IMR-90 (cell line): ENCODE data around the gene COL27A1. TPM values are rescaled to one million over a fixed set of nuclear protein-coding genes. Genes with fewer than 3 reads are reported as not detected.

Experiments
- ATAC-seq: fragments of 200-7000 bp; cut with Tn5 transposase; 2 replicates; pipeline ENCODE4 v1.9.1; 2020; ENCODE audit warnings: low read depth, mild to moderate bottlenecking, moderate library complexity
- BruUV-seq: library from RNA; stranded (reverse); fragments of 400-500 nt; replicated peaks from 2 replicates; lab custom pipeline; 2021; lab: Mats Ljungman, UMichigan
- CTCF ChIA-PET: fragments of 300-600 bp; formaldehyde crosslinking; extraction: SDS; loops from one replicate; lab custom pipeline; 2021; ENCODE audit warnings: antibody characterized with exemption; lab: Yijun Ruan, JAX
- POLR2A ChIA-PET: fragments of 300-600 bp; sonication (Branson Sonifier 250); formaldehyde crosslinking; loops from one replicate; lab custom pipeline; 2022; ENCODE audit warnings: antibody characterized with exemption; ENCODE audit not compliant: unreplicated experiment; lab: Charles Lee
- DNase-seq: peaks from one replicate; pipeline ENCODE4 v3.0.0; 2013
- H2AFZ ChIP-seq: replicated peaks from 2 replicates; pipeline ENCODE3; 2013; ENCODE audit warnings: low read length, mild to moderate bottlenecking; ENCODE audit not compliant: poor library complexity
- H2AK5ac ChIP-seq: 2 replicates; pipeline ENCODE4 v1.6.1; 2013; ENCODE audit warnings: low read depth, low read length, inconsistent platforms
- H2AK9ac ChIP-seq: replicated peaks from 2 replicates; pipeline ENCODE3; 2013; ENCODE audit warnings: mild to moderate bottlenecking, low read depth, low read length, moderate library complexity; ENCODE audit not compliant: poor library complexity
- H2BK120ac ChIP-seq: 2 replicates; pipeline ENCODE4 v1.6.1; 2013; ENCODE audit warnings: low read depth, low read length, inconsistent platforms
- H2BK15ac ChIP-seq: 3 replicates; pipeline ENCODE4 v1.6.1; 2013; ENCODE audit warnings: low read depth, low read length, inconsistent platforms
- H2BK20ac ChIP-seq: 2 replicates; pipeline ENCODE4 v1.6.1; 2013; ENCODE audit warnings: low read depth, mild to moderate bottlenecking, inconsistent platforms, low read length, moderate library complexity
- H2BK5ac ChIP-seq: 2 replicates; pipeline ENCODE4 v1.6.1; 2013; ENCODE audit warnings: mild to moderate bottlenecking, low read depth, low read length, inconsistent platforms; ENCODE audit not compliant: poor library complexity, severe bottlenecking
- H3K14ac ChIP-seq: replicated peaks from 2 replicates; pipeline ENCODE4 v1.6.1; 2013; ENCODE audit warnings: low read depth, low read length, inconsistent platforms
- H3K18ac ChIP-seq: 2 replicates; pipeline ENCODE4 v1.6.1; 2013; ENCODE audit warnings: low read depth, low read length, control low read depth
- H3K23ac ChIP-seq: 2 replicates; pipeline ENCODE4 v1.6.1; 2013; ENCODE audit warnings: low read depth, low read length, inconsistent platforms
- H3K27ac ChIP-seq: 2 replicates; pipeline ENCODE4 v1.5.1; 2013; ENCODE audit warnings: mild to moderate bottlenecking, control low read depth, low read length; ENCODE audit not compliant: insufficient read depth
- H3K27me3 ChIP-seq: 2 replicates; pipeline ENCODE4 v1.6.1; 2013; ENCODE audit warnings: low read length; ENCODE audit not compliant: control insufficient read depth, insufficient read depth
- H3K36me3 ChIP-seq: 2 replicates; pipeline ENCODE4 v1.6.1; 2013; ENCODE audit warnings: low read length, mixed read lengths; ENCODE audit not compliant: control insufficient read depth, insufficient read depth
- H3K4ac ChIP-seq: 2 replicates; pipeline ENCODE4 v1.6.1; 2013; ENCODE audit warnings: low read depth, low read length, inconsistent platforms
- H3K4me1 ChIP-seq: 2 replicates; pipeline ENCODE4 v1.6.1; 2013; ENCODE audit warnings: low read length, mixed read lengths; ENCODE audit not compliant: control insufficient read depth, insufficient read depth
- H3K4me2 ChIP-seq: 2 replicates; pipeline ENCODE4 v1.6.1; 2013; ENCODE audit warnings: low read depth, mild to moderate bottlenecking, control low read depth, low read length, moderate library complexity
- H3K4me3 ChIP-seq: 2 replicates; pipeline ENCODE4 v1.5.1; 2013; ENCODE audit warnings: low read depth, mild to moderate bottlenecking, control low read depth, low read length, moderate library complexity; ENCODE audit not compliant: insufficient read depth
- H3K56ac ChIP-seq: 2 replicates; pipeline ENCODE4 v1.6.1; 2013; ENCODE audit warnings: low read length, inconsistent platforms; ENCODE audit not compliant: insufficient read depth; ENCODE audit errors: extremely low read depth
- H3K79me1 ChIP-seq, 2 experiments: 2 replicates each; pipeline ENCODE4 v1.6.1; 2013; ENCODE audit warnings: low read length in 2 of 2, inconsistent platforms in 1 of 2, low read depth in 1 of 2
- H3K9ac ChIP-seq: 2 replicates; pipeline ENCODE4 v1.6.1; 2013; ENCODE audit warnings: low read depth, low read length, control low read depth
- H3K9me1 ChIP-seq: 2 replicates; pipeline ENCODE4 v1.6.1; 2013; ENCODE audit warnings: low read length, inconsistent platforms; ENCODE audit not compliant: insufficient read depth
- H3K9me3 ChIP-seq: 2 replicates; pipeline ENCODE4 v1.6.1; 2013; ENCODE audit warnings: low read length; ENCODE audit not compliant: control insufficient read depth, insufficient read depth
- H4K20me1 ChIP-seq: 2 replicates; pipeline ENCODE4 v1.6.1; 2013; ENCODE audit warnings: low read length, inconsistent platforms; ENCODE audit not compliant: insufficient read depth
- H4K5ac ChIP-seq: 2 replicates; pipeline ENCODE4 v1.6.1; 2013; ENCODE audit warnings: mild to moderate bottlenecking, low read depth, low read length, control low read depth
- H4K8ac ChIP-seq, 2 experiments: 2 replicates each; pipeline ENCODE4 v1.6.1; 2013; ENCODE audit warnings: low read depth in 2 of 2, low read length in 2 of 2, control low read depth in 1 of 2, inconsistent platforms in 1 of 2
- H4K91ac ChIP-seq: 2 replicates; pipeline ENCODE4 v1.6.1; 2013; ENCODE audit warnings: low read depth, low read length, inconsistent platforms; ENCODE audit not compliant: insufficient read depth
- BHLHE40 ChIP-seq: fragments of 150-350 bp; IDR thresholded peaks from 2 replicates; pipeline ENCODE4 v1.6.1; 2016; ENCODE audit warnings: mild to moderate bottlenecking, low read depth, low read length
- CHD1 ChIP-seq: IDR thresholded peaks from 2 replicates; pipeline ENCODE4 v1.6.1; 2012; ENCODE audit warnings: low read depth, low read length, improper control_type of control experiment
- CTCF ChIP-seq: conservative IDR thresholded peaks from 2 replicates; pipeline ENCODE4 v1.5.1; 2012; ENCODE audit warnings: mild to moderate bottlenecking, low read depth, low read length, improper control_type of control experiment
- FOS ChIP-seq: fragments of 150-350 bp; IDR thresholded peaks from 2 replicates; pipeline ENCODE4 v1.6.1; 2016; ENCODE audit warnings: low read depth, low read length
- MAFK ChIP-seq: IDR thresholded peaks from 2 replicates; pipeline ENCODE4 v1.6.1; 2012; ENCODE audit warnings: low read depth, low read length, improper control_type of control experiment
- MAZ ChIP-seq: IDR thresholded peaks from 2 replicates; pipeline ENCODE4 v1.6.1; 2012; ENCODE audit warnings: low read depth, mild to moderate bottlenecking, low read length, improper control_type of control experiment, moderate library complexity, borderline replicate concordance
- MXI1 ChIP-seq: IDR thresholded peaks from 2 replicates; pipeline ENCODE4 v1.6.1; 2012; ENCODE audit warnings: low read depth, mild to moderate bottlenecking, low read length, moderate library complexity, borderline replicate concordance
- NFE2L2 ChIP-seq: fragments of 150-350 bp; IDR thresholded peaks from 2 replicates; pipeline ENCODE4 v1.6.1; 2016; ENCODE audit warnings: low read depth, mild to moderate bottlenecking, low read length
- POLR2A ChIP-seq: IDR thresholded peaks from 2 replicates; pipeline ENCODE4 v1.6.1; 2012; ENCODE audit warnings: mild to moderate bottlenecking, low read depth, low read length
- RAD21 ChIP-seq: IDR thresholded peaks from 2 replicates; pipeline ENCODE4 v1.6.1; 2012; ENCODE audit warnings: low read length, improper control_type of control experiment
- RCOR1 ChIP-seq: IDR thresholded peaks from 2 replicates; pipeline ENCODE4 v1.6.1; 2012; ENCODE audit warnings: mild to moderate bottlenecking, low read length, improper control_type of control experiment; ENCODE audit not compliant: insufficient replicate concordance
- RFX5 ChIP-seq: IDR thresholded peaks from 2 replicates; pipeline ENCODE4 v1.8.0; 2012; ENCODE audit warnings: low read depth, mild to moderate bottlenecking, low read length, moderate library complexity
- SMC3 ChIP-seq: fragments of 150-350 bp; IDR thresholded peaks from 2 replicates; pipeline ENCODE4 v1.6.1; 2016; ENCODE audit warnings: low read depth, mild to moderate bottlenecking, antibody characterized with exemption, low read length, moderate library complexity
- WGBS, 2 experiments: methylation state at CpG; one replicate each; pipeline versions ENCODE4 v1.1.5 to v1.1.7; 2013; ENCODE audit warnings: missing lambda C conversion rate in 2 of 2; ENCODE audit not compliant: insufficient read length in 1 of 2; ENCODE audit errors: extremely low coverage in 2 of 2; 5-methylcytosine and 5-hydroxymethylcytosine counted together
- dilution Hi-C: fragments of 300-500 bp; cut with HindIII; formaldehyde crosslinking; loops from one replicate; pipeline ENCODE4 v1.14.3; 2018; ENCODE audit warnings: low sequenced_read_pairs; ENCODE audit not compliant: unreplicated experiment
- in situ Hi-C: fragments of 300-500 bp; cut with MboI; formaldehyde crosslinking; loops from 3 replicates; pipeline ENCODE4 v1.14.3; 2019; ENCODE audit warnings: low sequenced_read_pairs, inconsistent platforms, mixed read lengths
- intact Hi-C: fragments of 100-400 bp; cut with micrococcal nuclease; formaldehyde crosslinking; loops from 2 replicates; pipeline ENCODE4 v1.10.0; 2022
- polyA plus RNA-seq, 3 experiments: library from polyadenylated mRNA; depleted of rRNA; stranded (reverse); fragments of >200 nt; gene quantifications; 2 replicates each; pipeline ENCODE4 v1.2.3, GENCODE V29; 2012; ENCODE audit warnings: low replicate concordance in 1 of 3
- total RNA-seq: library from RNA; depleted of rRNA; stranded (reverse); fragments of >200 nt; gene quantifications from 2 replicates; pipeline ENCODE4 v1.2.3, GENCODE V29; 2012
- TF ChIP-seq, protein P1 (sequence below): fragments of 150-350 bp; IDR thresholded peaks from 2 replicates; pipeline ENCODE4 v1.6.1; 2016; ENCODE audit warnings: low read depth, mild to moderate bottlenecking, low read length, moderate library complexity, borderline replicate concordance
- TF ChIP-seq, protein P2 (sequence below): fragments of 150-350 bp; IDR thresholded peaks from 2 replicates; pipeline ENCODE4 v1.6.1; 2017; ENCODE audit warnings: mild to moderate bottlenecking, antibody characterized with exemption, low read length, low read depth

COL27A1 gene
- total and polyA plus RNA-seq, 2 of the 4 experiments (the other 2 are of a cell fraction), result 3.2 to 18.3 TPM

- 100% methylated on average over 4 of the region's 10 CpGs; no CpG with 5 or more reads in 1 of the 2 experiments for WGBS, 2 experiments
- in situ Hi-C loops, result no loop called here
- peaks cover 16 to 74% of the 10 kb centered on the region in 2 experiments for H3K79me1 ChIP-seq
- H3K9me1 ChIP-seq, result peaks cover 47% of the 10 kb centered on the region
- no TSS peak for BruUV-seq
- no peak overlapping the region for H2BK5ac ChIP-seq
- ChIA-PET CTCF (interaction anchor here (0.6 kb wide), 1 partner anchor 96 kb away, joined by 3 read pairs; no protein-coding TSS in a partner anchor), POLR2A (no interaction called here)
- H3K56ac ChIP-seq, result no peak overlapping the region
- no peak overlapping the region for H4K8ac ChIP-seq
- peak overlapping the region; percentile 66 for H2AK5ac ChIP-seq
- H3K14ac ChIP-seq, result no peak overlapping the region
- H3K9ac ChIP-seq, result no peak overlapping the region
- no peak overlapping the region for H3K23ac ChIP-seq
- 0 out of 2 replicates have a peak, but pooled peaks cover 2% of the 10 kb centered on the region for H3K36me3 ChIP-seq
- H2AFZ ChIP-seq, result peak overlapping the region; percentile 35
- intact Hi-C loops, result no loop called here
- H3K9me3 ChIP-seq, result no peaks in the 10 kb centered on the region
- H2BK20ac ChIP-seq, result peak overlapping the region; percentile 79; the same call in 1 of the 2 replicates
- 0 out of 2 replicates have a peak overlapping the region, but pooled peaks have one; percentile 27 for H4K91ac ChIP-seq
- peaks cover 4% of the 10 kb centered on the region for H4K20me1 ChIP-seq
- peak overlapping the region; percentile 52 for H3K4ac ChIP-seq
- no peak overlapping the region for H2AK9ac ChIP-seq
- no peak overlapping the region for H3K4me3 ChIP-seq
- no peak overlapping the region for H3K4me2 ChIP-seq
- peak overlapping the region; percentile 12; the same call in 1 of the 3 replicates for H2BK15ac ChIP-seq
- ATAC-seq, result no peak
- no peaks in the 10 kb centered on the region for H3K27me3 ChIP-seq
- no peak overlapping the region for H4K5ac ChIP-seq
- dilution Hi-C loops, result no loop called here
- no peak for DNase-seq
- H3K27ac ChIP-seq, result no peak overlapping the region
- peaks cover 53% of the 10 kb centered on the region for H3K4me1 ChIP-seq
- H2BK120ac ChIP-seq, result 0 out of 2 replicates have a peak overlapping the region, but pooled peaks have one; percentile 78
- H3K18ac ChIP-seq, result no peak overlapping the region
- no peak for TF ChIP-seq FOS
- TF ChIP-seq BHLHE40, result no peak
- TF ChIP-seq RAD21, result no peak
- TF ChIP-seq MAFK, result no peak
- TF ChIP-seq MXI1, result no peak
- no peak for TF ChIP-seq POLR2A
- TF ChIP-seq NFE2L2, result no peak
- no peak for TF ChIP-seq RFX5
- no peak for TF ChIP-seq SMC3
- no peak for TF ChIP-seq CHD1
- no peak for TF ChIP-seq CTCF
- TF ChIP-seq, protein P1, sequence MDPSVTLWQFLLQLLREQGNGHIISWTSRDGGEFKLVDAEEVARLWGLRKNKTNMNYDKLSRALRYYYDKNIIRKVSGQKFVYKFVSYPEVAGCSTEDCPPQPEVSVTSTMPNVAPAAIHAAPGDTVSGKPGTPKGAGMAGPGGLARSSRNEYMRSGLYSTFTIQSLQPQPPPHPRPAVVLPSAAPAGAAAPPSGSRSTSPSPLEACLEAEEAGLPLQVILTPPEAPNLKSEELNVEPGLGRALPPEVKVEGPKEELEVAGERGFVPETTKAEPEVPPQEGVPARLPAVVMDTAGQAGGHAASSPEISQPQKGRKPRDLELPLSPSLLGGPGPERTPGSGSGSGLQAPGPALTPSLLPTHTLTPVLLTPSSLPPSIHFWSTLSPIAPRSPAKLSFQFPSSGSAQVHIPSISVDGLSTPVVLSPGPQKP, result no peak
- TF ChIP-seq, protein P2, sequence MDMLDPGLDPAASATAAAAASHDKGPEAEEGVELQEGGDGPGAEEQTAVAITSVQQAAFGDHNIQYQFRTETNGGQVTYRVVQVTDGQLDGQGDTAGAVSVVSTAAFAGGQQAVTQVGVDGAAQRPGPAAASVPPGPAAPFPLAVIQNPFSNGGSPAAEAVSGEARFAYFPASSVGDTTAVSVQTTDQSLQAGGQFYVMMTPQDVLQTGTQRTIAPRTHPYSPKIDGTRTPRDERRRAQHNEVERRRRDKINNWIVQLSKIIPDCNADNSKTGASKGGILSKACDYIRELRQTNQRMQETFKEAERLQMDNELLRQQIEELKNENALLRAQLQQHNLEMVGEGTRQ, result no peak
- no peak for TF ChIP-seq RCOR1
- TF ChIP-seq MAZ, result no peak
Observed at GRCh38 chr9:114178756-114179450, 23.6 kb downstream of the COL27A1 start.
